ENCODE results near the gene LYRM4.

The LYRM4 gene

DNA sequence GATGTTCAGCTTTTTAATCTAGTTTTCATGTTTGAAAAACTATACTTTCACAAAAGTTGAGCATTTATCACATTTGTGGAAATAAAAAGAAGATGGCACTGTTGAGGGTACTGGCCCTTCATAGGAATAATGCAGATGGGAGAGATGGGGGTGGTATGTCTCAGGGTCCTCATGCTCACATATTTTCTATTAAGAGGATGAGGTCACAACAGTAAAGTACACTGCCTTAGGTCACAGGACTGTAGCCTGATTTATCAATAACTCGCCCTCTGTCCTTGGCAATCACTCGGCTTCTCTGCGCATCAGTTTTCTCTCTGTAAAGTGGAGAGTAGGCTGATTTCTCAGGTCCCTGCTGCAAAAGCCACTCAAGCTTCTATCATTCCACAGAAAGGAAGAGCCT is 119.7 kb downstream of the LYRM4 start:
- Histone ChIP-seq H3K4me1 (no peaks in the 10 kb centered on the region), H3K9ac (no peak overlapping the region), H2AFZ (no peak overlapping the region), H3K4me2 (ENCODE audit: low read length) (no peak overlapping the region), H3K4me3 (ENCODE audit: low read depth, low read length) (no peak overlapping the region), H3K36me3 (ENCODE audit: control insufficient read depth, insufficient read depth, low read length) (no peaks in the 10 kb centered on the region), H3K27me3 (ENCODE audit: control insufficient read depth, insufficient read depth, low read length) (no peaks in the 10 kb centered on the region), H3K27ac (no peak overlapping the region), H3K9me3 (ENCODE audit: control insufficient read depth, low read length) (no peaks in the 10 kb centered on the region), H3K79me2 (peaks cover 4% of the 10 kb centered on the region)
- TF ChIP-seq, protein P1, sequence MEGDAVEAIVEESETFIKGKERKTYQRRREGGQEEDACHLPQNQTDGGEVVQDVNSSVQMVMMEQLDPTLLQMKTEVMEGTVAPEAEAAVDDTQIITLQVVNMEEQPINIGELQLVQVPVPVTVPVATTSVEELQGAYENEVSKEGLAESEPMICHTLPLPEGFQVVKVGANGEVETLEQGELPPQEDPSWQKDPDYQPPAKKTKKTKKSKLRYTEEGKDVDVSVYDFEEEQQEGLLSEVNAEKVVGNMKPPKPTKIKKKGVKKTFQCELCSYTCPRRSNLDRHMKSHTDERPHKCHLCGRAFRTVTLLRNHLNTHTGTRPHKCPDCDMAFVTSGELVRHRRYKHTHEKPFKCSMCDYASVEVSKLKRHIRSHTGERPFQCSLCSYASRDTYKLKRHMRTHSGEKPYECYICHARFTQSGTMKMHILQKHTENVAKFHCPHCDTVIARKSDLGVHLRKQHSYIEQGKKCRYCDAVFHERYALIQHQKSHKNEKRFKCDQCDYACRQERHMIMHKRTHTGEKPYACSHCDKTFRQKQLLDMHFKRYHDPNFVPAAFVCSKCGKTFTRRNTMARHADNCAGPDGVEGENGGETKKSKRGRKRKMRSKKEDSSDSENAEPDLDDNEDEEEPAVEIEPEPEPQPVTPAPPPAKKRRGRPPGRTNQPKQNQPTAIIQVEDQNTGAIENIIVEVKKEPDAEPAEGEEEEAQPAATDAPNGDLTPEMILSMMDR (IDR thresholded peaks at IDR 0.05): no peak

DNA sequence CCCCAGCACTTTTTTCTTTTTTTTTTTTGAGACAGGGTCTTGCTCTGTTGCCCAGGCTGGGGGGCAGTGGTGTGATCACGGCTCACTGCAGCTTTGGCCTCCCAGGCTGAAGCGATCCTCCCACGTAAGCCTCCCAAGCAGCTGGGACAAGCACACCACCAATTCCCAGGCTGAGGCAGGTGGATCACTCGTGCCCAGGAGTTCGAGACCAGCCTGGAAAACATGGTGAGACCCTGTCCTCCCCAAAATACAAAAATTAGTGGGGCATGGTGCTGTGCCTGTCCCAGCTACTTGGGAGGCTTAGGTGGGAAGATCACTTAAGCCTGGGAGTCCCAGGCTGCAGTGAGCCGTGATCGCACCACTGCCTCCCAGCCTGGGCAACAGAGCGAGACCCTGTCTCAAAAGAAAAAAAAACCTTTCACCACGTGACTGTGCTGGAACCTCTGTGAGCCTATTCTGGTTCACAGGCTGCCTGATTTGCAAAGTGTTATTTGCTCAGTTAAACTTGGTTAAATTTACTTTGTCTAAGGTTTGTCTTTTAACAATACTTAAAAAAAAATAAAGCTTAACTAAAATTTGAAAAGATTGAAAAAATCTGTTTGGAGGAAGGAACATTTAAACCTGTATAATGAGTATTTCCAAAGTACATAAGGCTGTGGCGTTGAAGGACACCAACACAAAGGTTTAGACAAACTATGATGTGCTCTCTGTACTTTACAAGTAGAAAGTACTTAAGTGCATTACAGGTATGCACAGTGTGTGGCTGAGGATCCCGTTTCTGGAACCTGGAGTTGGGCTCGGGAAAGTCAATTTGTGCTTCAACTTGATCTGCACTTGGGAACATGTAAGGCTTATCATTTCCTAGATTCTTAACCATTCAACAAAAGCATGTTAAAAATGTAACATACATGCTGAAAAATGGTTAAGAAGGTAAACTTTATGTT is 120.7 kb downstream of the LYRM4 start:
- H3K4me3 ChIP-seq (ENCODE audit: low read depth, low read length): no peak overlapping the region
- H3K36me3 ChIP-seq (ENCODE audit: control insufficient read depth, insufficient read depth, low read length): no peaks in the 10 kb centered on the region
- H3K9me3 ChIP-seq (ENCODE audit: control insufficient read depth, low read length): no peaks in the 10 kb centered on the region
- H2AFZ ChIP-seq: no peak overlapping the region
- TF ChIP-seq, protein P1 (IDR thresholded peaks at IDR 0.05): no peak
- H3K79me2 ChIP-seq: peaks cover 4% of the 10 kb centered on the region
- no peak overlapping the region for H3K27ac ChIP-seq
- no peaks in the 10 kb centered on the region for H3K27me3 ChIP-seq (ENCODE audit: control insufficient read depth, insufficient read depth, low read length)
- H3K9ac ChIP-seq: no peak overlapping the region
- no peak overlapping the region for H3K4me2 ChIP-seq (ENCODE audit: low read length)
- H3K4me1 ChIP-seq: no peaks in the 10 kb centered on the region

DNA sequence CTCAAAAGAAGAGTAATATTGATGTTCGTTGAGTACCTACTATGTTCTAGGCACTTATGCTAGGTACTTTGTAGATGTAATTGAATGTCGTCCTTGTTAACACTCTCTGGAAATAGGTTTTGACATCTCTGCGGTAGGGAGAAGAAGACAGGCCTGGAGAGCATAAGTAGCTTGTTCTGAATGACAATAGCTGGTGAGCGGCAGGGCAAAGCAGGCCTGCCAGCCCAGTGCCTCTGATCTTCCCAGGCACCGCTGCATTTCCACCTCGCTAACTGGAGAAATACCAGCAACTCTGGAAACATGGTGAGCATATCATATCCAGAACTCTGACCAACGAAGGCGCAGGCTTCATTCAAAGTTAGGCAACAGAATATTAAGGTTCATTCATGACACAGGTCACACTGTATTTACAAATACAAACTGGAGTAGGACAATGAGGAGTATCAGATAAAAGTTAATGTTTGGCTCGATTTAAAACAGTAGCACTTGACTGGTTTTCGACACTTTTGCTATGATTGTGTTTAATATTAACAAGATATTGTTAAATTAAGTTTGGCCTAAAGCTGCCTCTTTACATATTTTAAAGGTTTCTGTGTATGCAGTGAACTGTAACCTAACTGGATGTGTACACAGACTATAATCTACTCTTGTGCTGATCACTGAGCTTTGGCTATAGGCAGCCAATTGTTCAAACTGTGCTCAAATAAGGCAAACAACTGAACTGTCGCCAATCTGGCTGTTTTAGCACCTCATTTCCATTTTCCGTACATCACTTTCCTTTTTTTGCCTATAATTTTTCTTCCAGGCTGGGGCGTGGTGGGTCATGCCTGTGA is 121.5 kb downstream of the LYRM4 start:
- Histone ChIP-seq H3K79me2 (peaks cover 4% of the 10 kb centered on the region), H3K36me3 (ENCODE audit: control insufficient read depth, insufficient read depth, low read length) (no peaks in the 10 kb centered on the region), H3K27me3 (ENCODE audit: control insufficient read depth, insufficient read depth, low read length) (no peaks in the 10 kb centered on the region), H3K4me3 (ENCODE audit: low read depth, low read length) (no peak overlapping the region), H2AFZ (no peak overlapping the region), H3K4me1 (no peaks in the 10 kb centered on the region), H3K4me2 (ENCODE audit: low read length) (no peak overlapping the region), H3K9ac (no peak overlapping the region), H3K27ac (no peak overlapping the region), H3K9me3 (ENCODE audit: control insufficient read depth, low read length) (no peaks in the 10 kb centered on the region)
- TF ChIP-seq, protein P1 (IDR thresholded peaks at IDR 0.05): no peak

DNA sequence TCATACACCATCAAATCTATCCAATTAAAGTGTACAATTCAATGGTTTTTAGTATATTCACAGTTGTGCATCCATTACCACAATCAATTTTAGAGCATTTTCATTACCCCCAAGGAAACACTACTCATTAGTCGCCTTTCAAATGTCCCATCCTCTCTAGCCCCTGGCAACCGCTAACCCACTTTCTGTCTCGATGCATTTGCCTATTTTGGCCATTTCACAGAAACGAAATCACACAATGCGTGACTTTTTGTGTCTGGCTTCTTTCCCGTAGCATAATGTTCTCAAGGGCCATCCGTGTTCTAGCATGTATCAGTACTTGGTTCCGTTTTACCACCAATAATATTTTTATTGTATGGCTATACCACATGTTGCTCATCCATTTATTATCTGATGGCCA is 123.9 kb downstream of the LYRM4 start:
- Histone ChIP-seq H3K4me1 (no peaks in the 10 kb centered on the region), H3K4me2 (ENCODE audit: low read length) (no peak overlapping the region), H3K27ac (no peak overlapping the region), H3K27me3 (ENCODE audit: control insufficient read depth, insufficient read depth, low read length) (no peaks in the 10 kb centered on the region), H3K79me2 (no peaks in the 10 kb centered on the region), H3K36me3 (ENCODE audit: control insufficient read depth, insufficient read depth, low read length) (no peaks in the 10 kb centered on the region), H3K4me3 (ENCODE audit: low read depth, low read length) (no peak overlapping the region), H2AFZ (no peak overlapping the region), H3K9ac (no peak overlapping the region), H3K9me3 (ENCODE audit: control insufficient read depth, low read length) (no peaks in the 10 kb centered on the region)
- TF ChIP-seq, protein P1 (IDR thresholded peaks at IDR 0.05): no peak
